GM12874 (cell line): ENCODE results near the gene MDFIC.

ENCODE experiments used
- CTCF ChIP-seq: IDR thresholded peaks from 2 replicates; pipeline ENCODE4 v1.5.1; 2011; ENCODE audit warnings: low read depth, mild to moderate bottlenecking, control low read depth, low read length, moderate library complexity; ENCODE audit not compliant: insufficient read depth

Gene MDFIC

GRCh38 chr7:114922026-114922651 lies at the start of gene MDFIC:
MDFIC (plus strand) TSS chr7:114922094; CDS start chr7:114923034, 940 bp downstream.
- 0 out of 2 replicates have a peak, but pooled peaks have one; percentile 1 for TF ChIP-seq CTCF

- TF ChIP-seq CTCF, result no peak
Measured at GRCh38 chr7:114874170-114874569, 47.7 kb upstream of the MDFIC start.

- TF ChIP-seq CTCF, result no peak
Measured at GRCh38 chr7:114875186-114875585, 46.7 kb upstream of the MDFIC start.

GRCh38 chr7:114879554-114879953 lies 42.3 kb upstream of the MDFIC start:
- no peak for TF ChIP-seq CTCF

- no peak for TF ChIP-seq CTCF
Measured at GRCh38 chr7:114885836-114886235, 36.1 kb upstream of the MDFIC start.

GRCh38 chr7:114886241-114886640 lies 35.7 kb upstream of the MDFIC start:
- TF ChIP-seq CTCF, result no peak

GRCh38 chr7:114889646-114890285 lies 32.1 kb upstream of the MDFIC start:
- TF ChIP-seq CTCF, result no peak
